Central memory CD8-positive, alpha-beta T cell (primary cell): Measurements from ENCODE around the gene RDH14.

Source experiments
- ATAC-seq: fragments of 150-1000 bp; cut with Tn5 transposase; replicated peaks from 2 replicates; pipeline ENCODE4 v1.10.0; 2022; ENCODE audit warnings: mild to moderate bottlenecking, moderate FRiP score, moderate number of reproducible peaks; ENCODE audit not compliant: poor library complexity, severe bottlenecking; ENCODE audit errors: extremely low read depth
- DNase-seq, 2 donors: peaks; one replicate each; pipeline ENCODE4 v3.0.0; 2021; ENCODE audit warnings: low spot score in 2 of 2
- H3K27ac Mint-ChIP-seq: one replicate; pipeline ENCODE4 v1.8.0; 2022; ENCODE audit warnings: low read depth, mild to moderate bottlenecking, moderate library complexity, mixed read lengths
- H3K27me3 Mint-ChIP-seq: one replicate; pipeline ENCODE4 v1.8.0; 2022; ENCODE audit warnings: mixed read lengths
- H3K36me3 Mint-ChIP-seq: one replicate; pipeline ENCODE4 v1.8.0; 2022; ENCODE audit warnings: mild to moderate bottlenecking, moderate library complexity, mixed read lengths; ENCODE audit not compliant: insufficient read depth
- H3K4me1 Mint-ChIP-seq: one replicate; pipeline ENCODE4 v1.8.0; 2022; ENCODE audit warnings: mixed read lengths
- H3K4me3 Mint-ChIP-seq: one replicate; pipeline ENCODE4 v1.8.0; 2022; ENCODE audit warnings: mild to moderate bottlenecking, moderate library complexity, mixed read lengths
- H3K9me3 Mint-ChIP-seq: one replicate; pipeline ENCODE4 v1.8.0; 2022; ENCODE audit warnings: mixed read lengths

The RDH14 gene

GRCh38 chr2:18531194-18531593, 29.3 kb downstream of the RDH14 start:
- Mint-ChIP-seq H3K27ac (no peak overlapping the region), H3K4me3 (no peak overlapping the region), H3K9me3 (no peaks in the 10 kb centered on the region), H3K27me3 (peaks cover 12% of the 10 kb centered on the region), H3K36me3 (no peaks in the 10 kb centered on the region), H3K4me1 (no peaks in the 10 kb centered on the region)
- DNase-seq (no peak), ATAC-seq (no peak)

DNA sequence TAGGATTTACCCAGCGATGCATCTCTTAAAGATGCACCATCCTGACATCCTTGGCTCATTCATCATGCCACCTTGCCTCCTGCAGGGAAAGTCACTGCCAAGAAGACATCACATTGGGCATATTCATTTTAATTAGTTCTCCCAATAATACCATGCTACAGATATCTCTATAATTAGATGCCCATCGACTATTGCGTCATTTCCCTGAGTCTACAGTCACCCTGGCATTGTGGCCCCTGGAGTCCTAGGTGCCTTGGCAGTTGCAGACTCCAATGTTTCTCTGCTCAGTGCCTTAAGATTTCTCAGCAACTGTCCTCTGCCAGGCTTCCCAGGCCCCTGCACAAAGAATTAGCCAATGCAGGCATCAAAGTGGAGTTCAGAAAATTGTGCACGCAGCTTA, 32.6 kb downstream of the RDH14 start:
- no peaks in the 10 kb centered on the region for H3K9me3 Mint-ChIP-seq
- ATAC-seq (no peak), DNase-seq (no peak)
- no peaks in the 10 kb centered on the region for H3K36me3 Mint-ChIP-seq
- no peak overlapping the region for H3K27ac Mint-ChIP-seq
- H3K4me3 Mint-ChIP-seq: no peak overlapping the region
- H3K27me3 Mint-ChIP-seq: no peaks in the 10 kb centered on the region
- no peaks in the 10 kb centered on the region for H3K4me1 Mint-ChIP-seq

DNA sequence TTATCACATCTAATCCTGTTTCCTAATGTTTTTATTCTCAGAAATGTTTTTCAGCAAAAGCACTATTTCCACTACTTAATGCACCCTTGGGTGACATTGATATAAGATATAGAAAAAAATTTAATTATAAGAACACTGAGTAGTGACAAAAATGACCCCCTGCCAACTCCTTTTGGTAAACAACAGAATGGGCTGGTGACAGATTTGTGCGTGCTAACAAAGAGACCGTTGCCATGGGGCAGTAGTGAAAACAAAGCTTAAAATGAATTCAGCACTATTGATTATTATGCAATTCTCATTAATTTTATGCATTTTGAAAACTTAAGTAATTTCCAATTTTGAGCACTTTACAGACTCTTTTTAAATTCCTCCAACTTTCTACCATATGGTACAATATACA, 33.1 kb downstream of the RDH14 start:
- no peak overlapping the region for H3K4me3 Mint-ChIP-seq
- H3K9me3 Mint-ChIP-seq: no peaks in the 10 kb centered on the region
- no peak overlapping the region for H3K27ac Mint-ChIP-seq
- ATAC-seq: no peak
- H3K27me3 Mint-ChIP-seq: no peaks in the 10 kb centered on the region
- H3K36me3 Mint-ChIP-seq: no peaks in the 10 kb centered on the region
- no peaks in the 10 kb centered on the region for H3K4me1 Mint-ChIP-seq
- no peak for DNase-seq

DNA sequence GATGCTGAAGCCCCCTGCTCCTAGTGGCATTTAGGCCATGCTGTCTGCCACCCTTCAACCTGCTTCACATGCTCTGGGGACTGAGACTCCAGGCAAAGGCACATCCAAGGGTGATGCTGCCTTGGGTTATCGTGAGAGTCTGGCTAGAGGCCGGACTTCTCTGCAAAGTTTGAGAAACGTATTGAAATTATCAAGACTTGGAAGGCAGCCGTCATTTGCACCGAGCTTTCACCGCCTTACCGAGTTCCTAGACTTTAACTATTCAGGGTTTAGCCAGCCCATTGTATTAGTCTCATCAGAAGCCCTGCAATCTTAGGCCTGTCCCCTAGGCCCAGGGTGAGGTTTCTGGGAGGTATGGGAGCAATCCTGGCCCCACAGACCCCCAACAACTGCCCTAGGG, 34.0 kb downstream of the RDH14 start:
- Mint-ChIP-seq H3K27me3 (no peaks in the 10 kb centered on the region), H3K4me3 (no peak overlapping the region), H3K36me3 (no peaks in the 10 kb centered on the region)

GRCh38 chr2:18525852-18526251, 34.6 kb downstream of the RDH14 start:
- no peak overlapping the region for H3K27ac Mint-ChIP-seq
- no peak overlapping the region for H3K4me3 Mint-ChIP-seq
- H3K27me3 Mint-ChIP-seq: no peaks in the 10 kb centered on the region
- no peaks in the 10 kb centered on the region for H3K4me1 Mint-ChIP-seq
- no peak for ATAC-seq
- no peaks in the 10 kb centered on the region for H3K36me3 Mint-ChIP-seq
- no peak for DNase-seq
- no peaks in the 10 kb centered on the region for H3K9me3 Mint-ChIP-seq

More for the DNA sequence above, 34.0 kb downstream of the RDH14 start:
- DNase-seq: no peak
- Mint-ChIP-seq H3K4me1 (no peaks in the 10 kb centered on the region), H3K9me3 (no peaks in the 10 kb centered on the region), H3K27ac (no peak overlapping the region)
- no peak for ATAC-seq

- H3K27me3 Mint-ChIP-seq: peaks cover 3% of the 10 kb centered on the region
- no peaks in the 10 kb centered on the region for H3K36me3 Mint-ChIP-seq
- H3K4me3 Mint-ChIP-seq: no peak overlapping the region
- no peaks in the 10 kb centered on the region for H3K4me1 Mint-ChIP-seq
- ATAC-seq (no peak), DNase-seq (no peak)
- no peaks in the 10 kb centered on the region for H3K9me3 Mint-ChIP-seq
- H3K27ac Mint-ChIP-seq: no peak overlapping the region
Measured at GRCh38 chr2:18525236-18525635, 35.2 kb downstream of the RDH14 start.

- H3K27ac Mint-ChIP-seq: no peak overlapping the region
- no peaks in the 10 kb centered on the region for H3K4me1 Mint-ChIP-seq
- no peak overlapping the region for H3K4me3 Mint-ChIP-seq
- H3K36me3 Mint-ChIP-seq: no peaks in the 10 kb centered on the region
- no peaks in the 10 kb centered on the region for H3K9me3 Mint-ChIP-seq
- DNase-seq (no peak), ATAC-seq (no peak)
- peaks cover 29% of the 10 kb centered on the region for H3K27me3 Mint-ChIP-seq
Measured at GRCh38 chr2:18522484-18523146, 37.8 kb downstream of the RDH14 start.

- peak; percentile 54 to 68 for DNase-seq
- Mint-ChIP-seq H3K27ac (no peak overlapping the region), H3K4me1 (no peaks in the 10 kb centered on the region), H3K27me3 (peaks cover 37% of the 10 kb centered on the region), H3K36me3 (no peaks in the 10 kb centered on the region), H3K9me3 (no peaks in the 10 kb centered on the region), H3K4me3 (no peak overlapping the region)
- peak; percentile 56 for ATAC-seq
Measured at GRCh38 chr2:18520451-18521425, 39.7 kb downstream of the RDH14 start.

GRCh38 chr2:18519914-18520450, 40.5 kb downstream of the RDH14 start:
- Mint-ChIP-seq H3K27ac (no peak overlapping the region), H3K36me3 (no peaks in the 10 kb centered on the region), H3K4me1 (no peaks in the 10 kb centered on the region), H3K4me3 (no peak overlapping the region), H3K27me3 (peaks cover 44% of the 10 kb centered on the region), H3K9me3 (no peaks in the 10 kb centered on the region)
- no peak for DNase-seq
- ATAC-seq: no peak

GRCh38 chr2:18518116-18519111, 42.0 kb downstream of the RDH14 start:
- Mint-ChIP-seq H3K4me3 (no peak overlapping the region), H3K27ac (no peak overlapping the region), H3K27me3 (peaks cover 53% of the 10 kb centered on the region), H3K9me3 (no peaks in the 10 kb centered on the region), H3K36me3 (no peaks in the 10 kb centered on the region), H3K4me1 (no peaks in the 10 kb centered on the region)
- DNase-seq: no peak
- no peak for ATAC-seq

DNA sequence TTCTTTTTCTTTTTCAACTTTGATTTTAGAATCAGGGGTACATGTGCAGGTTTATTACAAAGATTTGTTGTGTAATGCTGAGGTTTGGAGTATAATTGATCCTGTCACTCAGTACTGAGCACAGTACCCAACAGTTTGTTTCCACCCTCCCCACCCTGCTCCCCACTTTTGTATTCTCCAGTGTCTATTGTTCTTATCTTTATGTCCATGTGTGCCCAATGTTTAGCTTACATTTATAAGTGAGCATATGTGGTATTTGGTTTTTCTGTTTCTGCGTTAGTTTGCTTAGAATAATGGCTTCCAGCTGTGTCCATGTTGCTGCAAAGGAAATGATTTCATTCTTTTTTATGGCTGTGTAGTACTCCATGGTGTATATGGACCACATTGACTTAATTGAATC, 43.1 kb downstream of the RDH14 start:
- Mint-ChIP-seq H3K4me1 (no peaks in the 10 kb centered on the region), H3K9me3 (no peaks in the 10 kb centered on the region), H3K36me3 (no peaks in the 10 kb centered on the region), H3K4me3 (no peak overlapping the region), H3K27me3 (peaks cover 54% of the 10 kb centered on the region), H3K27ac (no peak overlapping the region)
- no peak for DNase-seq
- ATAC-seq: no peak

GRCh38 chr2:18516112-18516511, 44.3 kb downstream of the RDH14 start:
- DNase-seq (no peak), ATAC-seq (no peak)
- peaks cover 67% of the 10 kb centered on the region for H3K27me3 Mint-ChIP-seq
- no peak overlapping the region for H3K4me3 Mint-ChIP-seq
- H3K36me3 Mint-ChIP-seq: no peaks in the 10 kb centered on the region
- no peaks in the 10 kb centered on the region for H3K4me1 Mint-ChIP-seq
- no peaks in the 10 kb centered on the region for H3K9me3 Mint-ChIP-seq
- H3K27ac Mint-ChIP-seq: no peak overlapping the region
